Urothelium cell line (cell line): ENCODE data around the gene AP2A1.

Experiments
- DNase-seq: peaks from one replicate; pipeline ENCODE4 v3.0.0; 2011; ENCODE audit warnings: low spot score, mixed read lengths
- FAIRE-seq: peaks from 2 replicates; lab custom pipeline; 2011; peaks lifted over from hg19 to GRCh38; lab: Jason Lieb, UNC

The AP2A1 gene

DNA sequence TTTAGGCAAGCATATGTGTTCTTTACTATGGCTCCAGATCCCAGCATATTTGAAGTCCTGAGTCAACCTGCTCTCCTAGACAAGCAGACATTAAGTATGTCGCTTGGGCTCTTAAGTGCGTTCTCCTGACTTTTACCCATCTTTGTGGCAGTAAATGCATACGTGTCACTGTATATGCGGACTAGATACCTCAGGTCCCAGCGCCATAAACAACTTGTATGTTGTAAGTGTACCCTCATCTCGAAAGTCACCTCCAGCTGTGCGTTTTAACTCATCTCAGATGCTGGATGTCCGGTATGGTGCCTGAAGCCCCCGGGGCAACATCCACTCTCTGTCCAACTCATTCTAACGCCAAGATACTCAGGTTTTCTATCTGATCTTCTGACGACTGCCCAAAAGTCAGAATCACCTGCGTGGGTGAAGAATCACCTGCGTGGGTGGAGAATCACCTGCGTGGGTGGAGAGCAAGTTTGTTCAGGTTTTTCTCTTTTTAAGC lies 85.9 kb downstream of the AP2A1 start:
- DNase-seq (no peak), FAIRE-seq (no peak)

DNA sequence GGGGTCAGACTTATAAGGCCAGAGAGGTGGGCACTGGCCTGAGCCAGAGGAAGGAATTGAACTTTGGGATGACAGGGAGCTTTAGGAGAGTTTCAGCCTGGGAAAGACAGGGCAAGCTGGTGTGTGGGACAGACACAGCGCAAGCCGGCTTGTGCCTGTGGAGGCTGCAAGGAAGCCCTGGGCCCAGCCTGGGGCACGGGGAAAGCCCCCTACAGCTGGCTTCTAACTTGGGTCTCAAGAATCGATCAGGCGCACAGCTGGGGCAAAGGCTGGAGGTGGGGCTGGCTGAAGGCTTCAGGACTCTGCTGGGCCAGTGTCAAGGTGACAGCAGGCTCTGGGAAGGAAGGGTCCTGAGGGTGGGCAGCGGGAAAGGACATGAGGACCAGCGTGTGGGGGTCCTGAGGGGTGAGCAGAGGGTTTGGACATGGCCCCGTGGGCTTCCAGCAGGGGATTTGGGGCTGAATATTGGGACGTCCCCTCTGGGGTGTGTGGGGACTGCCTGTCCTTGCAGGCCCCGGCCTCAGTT lies 87.1 kb downstream of the AP2A1 start:
- DNase-seq, result no peak
- FAIRE-seq, result no peak

DNA sequence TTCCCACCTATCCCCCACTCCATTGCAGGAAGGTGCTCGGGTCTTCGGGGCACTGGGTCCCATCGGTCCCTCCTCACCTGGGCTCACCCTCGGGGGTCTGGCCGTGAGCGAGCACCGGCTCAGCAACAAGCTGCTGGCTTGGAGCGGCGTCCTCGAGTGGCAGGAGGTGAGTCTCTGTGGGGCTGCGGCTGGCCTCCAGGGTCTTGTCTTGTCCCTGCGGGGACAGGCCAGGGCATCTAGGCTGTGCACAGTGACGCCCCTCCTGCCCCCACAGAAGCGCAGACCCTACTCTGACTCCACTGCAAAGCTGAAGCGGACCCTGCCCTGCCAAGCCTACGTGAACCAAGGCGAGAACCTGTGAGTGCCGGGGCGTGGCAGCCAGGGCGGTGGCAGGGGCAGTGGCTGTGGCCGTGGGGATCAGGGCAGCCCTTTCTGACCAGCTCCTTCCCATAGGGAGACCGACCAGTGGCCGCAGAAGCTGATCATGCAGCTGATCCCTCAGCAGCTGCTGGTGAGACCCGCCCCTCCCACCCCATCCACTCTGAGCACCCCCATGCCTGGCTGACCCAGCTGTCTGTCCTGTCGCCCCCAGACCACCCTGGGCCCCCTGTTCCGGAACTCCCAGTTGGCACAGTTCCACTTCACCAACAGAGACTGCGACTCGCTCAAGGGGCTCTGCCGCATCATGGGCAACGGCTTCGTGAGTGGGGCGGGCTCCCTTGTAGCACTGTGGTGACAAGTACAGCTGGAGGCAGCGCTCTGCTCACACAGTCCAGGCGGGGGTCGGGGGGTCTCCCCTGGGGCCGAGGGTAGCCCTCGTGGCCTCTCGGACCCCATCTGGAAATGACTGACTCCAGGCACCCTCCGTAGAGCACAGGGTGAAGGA lies 87.8 kb downstream of the AP2A1 start:
- no peak for FAIRE-seq

GRCh38 chr19:49855277-49855675 lies 88.5 kb downstream of the AP2A1 start:
- DNase-seq, result no peak
- no peak for FAIRE-seq

More for the DNA sequence above, 87.8 kb downstream of the AP2A1 start:
- DNase-seq, result no peak

- no peak for DNase-seq
- peak; percentile 59 for FAIRE-seq
Measured at GRCh38 chr19:49855676-49856573, 89.1 kb downstream of the AP2A1 start.

GRCh38 chr19:49856574-49857021 lies 89.8 kb downstream of the AP2A1 start:
- FAIRE-seq (no peak), DNase-seq (no peak)
